HG02588 (cell line): ENCODE data around the gene FAM111B.
"Not testable (repeated sequence)": the region's sequence is repeated elsewhere in the genome, so short reads cannot be mapped to it uniquely, and the experiment has no call there.

ENCODE experiments used
- ATAC-seq: cut with Tn5 transposase; IDR thresholded peaks from one replicate; pipeline ENCODE4 v1.9.1; 2021; ENCODE audit warnings: mild to moderate bottlenecking, moderate library complexity; ENCODE audit not compliant: unreplicated experiment

FAM111B gene

GRCh38 chr11:59097113-59097708, 9.8 kb upstream of the FAM111B start:
- ATAC-seq = peak; percentile 46

- not testable (repeated sequence) for ATAC-seq
Measured at GRCh38 chr11:59097938-59098337, 9.1 kb upstream of the FAM111B start.

- peak; percentile 55 for ATAC-seq
Measured at GRCh38 chr11:59102259-59102765, 4.7 kb upstream of the FAM111B start.

- ATAC-seq = peak; percentile 29
Measured at GRCh38 chr11:59107721-59108120, 684 bp downstream of the FAM111B start.

- no peak for ATAC-seq
Measured at GRCh38 chr11:59112494-59112893, 5.5 kb downstream of the FAM111B start.

GRCh38 chr11:59114344-59114743, 7.3 kb downstream of the FAM111B start:
- no peak for ATAC-seq

GRCh38 chr11:59115553-59115952, 8.5 kb downstream of the FAM111B start:
- ATAC-seq = no peak

- no peak for ATAC-seq
Measured at GRCh38 chr11:59117774-59118173, 10.7 kb downstream of the FAM111B start.

- ATAC-seq = no peak
Measured at GRCh38 chr11:59119826-59120225, 12.8 kb downstream of the FAM111B start.

GRCh38 chr11:59135648-59136461, 28.8 kb downstream of the FAM111B start:
- ATAC-seq = peak; percentile 97

GRCh38 chr11:59136551-59136950, 29.5 kb downstream of the FAM111B start:
- not testable (repeated sequence) for ATAC-seq

- ATAC-seq = no peak
Measured at GRCh38 chr11:59137190-59137589, 30.2 kb downstream of the FAM111B start.

- ATAC-seq = no peak
Measured at GRCh38 chr11:59138643-59139042, 31.6 kb downstream of the FAM111B start.

GRCh38 chr11:59141191-59141590, 34.2 kb downstream of the FAM111B start:
- no peak for ATAC-seq

GRCh38 chr11:59141673-59142460, 34.8 kb downstream of the FAM111B start:
- ATAC-seq = no peak

GRCh38 chr11:59142530-59143507, 35.8 kb downstream of the FAM111B start, which contains the start of gene FAM111A:
Gene FAM111A, plus strand, starts transcription at chr11:59142856. Its CDS starts 6,017 bp downstream, at chr11:59148873.
- peak; percentile 80 for ATAC-seq

GRCh38 chr11:59144096-59144495, 37.1 kb downstream of the FAM111B start:
- ATAC-seq = no peak

GRCh38 chr11:59144579-59145345, 37.7 kb downstream of the FAM111B start:
- peak; percentile 58 for ATAC-seq

- no peak for ATAC-seq
Measured at GRCh38 chr11:59145534-59145933, 38.5 kb downstream of the FAM111B start.
